Measurements from ENCODE around the gene SLC8A3. TPM values are rescaled to one million over a fixed set of nuclear protein-coding genes. Genes with fewer than 3 reads are reported as not detected.

The SLC8A3 gene
- total and polyA plus RNA-seq, 10 of the 15 experiments (the other 5 are each of a cell fraction or from before 2014, with no cell fraction given), result 0.04 to 0.17 (median 0.13) TPM; not detected in 3

- 100% methylated on average over 1 of the region's 1 CpG for WGBS (ENCODE audit: insufficient coverage, insufficient replicate concordance, low lambda C conversion rate, missing lambda C conversion rate)
- Histone ChIP-seq H3K4me2 (ENCODE audit: control insufficient read depth, insufficient read depth) (no peak overlapping the region), H3K79me2 (ENCODE audit: control insufficient read depth, insufficient read depth, low read length) (no peaks in the 10 kb centered on the region), H3K27me3 (replicated peaks in 1 of 2; ENCODE audit: control insufficient read depth in 2 of 2, insufficient read depth in 2 of 2, low read length in 1 of 2) (peaks cover 0 to 2% of the 10 kb centered on the region in 2 experiments; a peak in 1 of 4 replicates), H4K20me1 (ENCODE audit: control insufficient read depth, insufficient read depth) (no peaks in the 10 kb centered on the region), H3K9me3 (replicated peaks; ENCODE audit: control insufficient read depth, insufficient read depth, low read length) (no peaks in the 10 kb centered on the region), H3K4me1 (ENCODE audit: control insufficient read depth, insufficient read depth, low read length) (peaks cover 11% of the 10 kb centered on the region), H2AFZ (ENCODE audit: control insufficient read depth, low read depth, low read length) (no peak overlapping the region), H3K9ac (ENCODE audit: control insufficient read depth, insufficient read depth, low read length) (no peak overlapping the region), H3K27ac (ENCODE audit: control insufficient read depth, insufficient read depth) (no peak overlapping the region), H3K36me3 (ENCODE audit: control insufficient read depth in 2 of 2, insufficient read depth in 2 of 2, low read length in 1 of 2) (no peaks in the 10 kb centered on the region), H3K4me3 (no peak overlapping the region)
- ATAC-seq (no peak), DNase-seq (ENCODE audit: low read depth, low spot score) (no peak), FAIRE-seq (no peak)
- intact Hi-C loops (cut with micrococcal nuclease; ENCODE audit: unreplicated experiment) (no loop called here), in situ Hi-C loops (cut with MboI) (no loop called here)
- CTCF ChIA-PET, result no interaction called here
- RAD21 ChIA-PET (ENCODE audit: unreplicated experiment), result interaction anchor here (1.8 kb wide), 1 partner anchor 32 kb away, joined by 8 read pairs; no protein-coding TSS in a partner anchor
- TF ChIP-seq ZNF592 (IDR thresholded peaks at IDR 0.05), result no peak
- TF ChIP-seq MXI1 (IDR thresholded peaks at IDR 0.05; ENCODE audit: low read depth, low read length), result no peak
- no peak for TF ChIP-seq ZBTB40 (IDR thresholded peaks at IDR 0.05; ENCODE audit: borderline replicate concordance)
- TF ChIP-seq ZNF622 (IDR thresholded peaks at IDR 0.05), result no peak
- no peak for TF ChIP-seq SMAD5 (IDR thresholded peaks at IDR 0.05; ENCODE audit: low read depth)
- TF ChIP-seq MYB (IDR thresholded peaks at IDR 0.05; ENCODE audit: borderline replicate concordance, low read depth, low read length), result no peak
- no peak for TF ChIP-seq GABPA (IDR thresholded peaks at IDR 0.05; ENCODE audit: low read depth)
- TF ChIP-seq RELA (IDR thresholded peaks at IDR 0.05; ENCODE audit: borderline replicate concordance, partially characterized antibody), result no peak
- TF ChIP-seq ZNF384 (IDR thresholded peaks at IDR 0.05; ENCODE audit: borderline replicate concordance, low read depth, low read length), result no peak
- SMC1A ChIA-PET (ENCODE audit: uncharacterized antibody, unreplicated experiment), result interaction anchor here (0.8 kb wide), 1 partner anchor 100 kb away, joined by 3 read pairs; no protein-coding TSS in a partner anchor
- no TSS peak for BruUV-seq (replicated peaks)
- POLR2A ChIA-PET, result no interaction called here
Measured at GRCh38 chr14:69996216-69996615, 192.5 kb downstream of the SLC8A3 start.
